Fibroblast of skin of abdomen (primary cell): Measurements from ENCODE around the gene RERE.
"Not testable (repeated sequence)": the region's sequence is repeated elsewhere in the genome, so short reads cannot be mapped to it uniquely, and the experiment has no call there.

Source experiments
- DNase-seq: peaks from one replicate; pipeline ENCODE4 v3.0.0-alpha.2; 2013

Gene RERE

DNA sequence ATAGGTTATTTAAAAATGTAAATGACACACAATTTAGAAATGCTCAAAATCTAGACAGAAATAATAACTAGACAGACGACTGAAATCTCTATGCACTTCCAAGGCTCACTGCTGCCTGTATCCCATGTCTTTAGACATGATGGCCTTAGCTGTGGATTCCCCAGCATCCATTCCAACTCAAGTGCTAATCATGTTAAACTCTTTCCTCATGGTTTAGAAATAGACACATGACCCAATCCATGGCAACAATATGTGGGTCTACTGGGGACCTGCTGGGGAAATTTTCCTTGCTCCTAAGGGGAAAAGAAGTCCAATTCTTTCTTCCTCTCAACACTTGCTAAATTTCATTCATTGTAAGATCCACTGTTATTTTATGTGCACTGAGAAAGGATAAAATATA lies 311.0 kb downstream of the RERE start:
- DNase-seq, result no peak

DNA sequence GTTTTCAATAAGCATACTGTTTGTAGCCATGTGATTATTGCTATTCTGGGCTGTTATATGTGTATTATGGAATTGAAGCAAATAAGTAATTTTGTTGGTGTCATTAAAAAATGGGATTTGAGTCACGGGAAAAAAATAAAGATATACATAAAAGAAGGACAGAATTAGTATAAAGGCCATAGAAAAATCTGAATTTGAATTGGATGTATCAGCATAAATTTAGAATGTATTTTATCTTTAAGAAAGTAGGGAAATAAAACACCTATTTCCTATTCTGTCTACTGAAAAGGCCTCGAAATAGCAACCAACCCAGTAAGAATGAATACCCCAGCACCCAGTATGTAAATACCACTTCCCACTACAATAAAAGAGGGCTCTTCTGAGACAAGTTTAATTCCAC lies 313.6 kb downstream of the RERE start:
- DNase-seq, result no peak

- DNase-seq, result not testable (repeated sequence)
These were observed 314.5 kb downstream of the RERE start for GRCh38 chr1:8502949-8503348.

DNA sequence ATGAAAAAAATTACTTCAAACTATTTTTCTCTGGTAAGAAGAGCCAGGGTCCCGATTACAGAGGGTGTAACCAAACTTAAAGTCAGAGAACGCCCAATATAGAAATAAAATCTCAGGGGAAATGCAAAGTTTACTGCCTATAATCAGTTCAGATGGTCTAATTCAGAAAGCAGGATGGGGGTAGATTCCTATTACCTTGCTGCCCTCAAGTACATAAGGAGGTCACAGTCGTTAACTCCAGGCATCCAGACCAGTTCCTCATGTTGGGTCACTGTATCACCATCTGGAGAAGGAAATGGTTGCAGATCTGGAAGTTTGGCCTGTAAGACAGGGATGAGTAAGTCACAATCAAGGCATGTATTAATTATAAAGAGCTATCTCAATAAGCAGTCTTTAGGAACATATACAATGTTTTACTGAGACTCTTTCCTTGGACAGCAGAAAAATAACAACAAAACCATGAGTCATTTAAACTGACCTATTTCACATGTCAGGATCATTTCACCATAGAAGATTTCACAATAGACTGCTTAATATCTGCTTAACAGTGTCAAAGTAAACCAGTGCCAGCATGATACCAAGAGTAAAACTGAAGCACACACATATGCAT lies 320.1 kb downstream of the RERE start:
- peak; percentile 23 for DNase-seq

- DNase-seq, result no peak
These were observed 321.0 kb downstream of the RERE start for GRCh38 chr1:8496473-8496872.

DNA sequence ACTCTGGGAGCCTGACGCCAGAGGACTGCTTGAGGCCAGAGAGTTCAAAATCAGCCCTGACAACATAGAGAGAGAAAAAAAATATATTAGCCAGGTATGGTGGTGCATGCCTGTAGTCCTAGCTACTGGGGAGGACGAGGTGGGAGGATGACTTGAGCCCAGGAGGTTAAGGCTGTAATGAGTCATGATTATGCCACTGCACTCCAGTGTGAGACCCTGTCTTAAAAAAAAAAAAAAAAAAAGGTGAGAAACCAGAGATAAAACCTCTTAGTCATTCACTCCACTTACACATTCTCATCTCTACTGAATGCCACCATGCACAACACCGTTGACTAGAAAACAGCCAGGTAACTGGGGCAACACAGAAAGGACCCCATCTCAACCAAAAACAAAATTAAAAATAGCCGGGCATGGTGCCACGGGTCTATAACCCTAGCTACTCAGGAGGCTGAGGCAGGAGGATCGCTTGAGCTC lies 321.5 kb downstream of the RERE start:
- DNase-seq, result no peak

DNA sequence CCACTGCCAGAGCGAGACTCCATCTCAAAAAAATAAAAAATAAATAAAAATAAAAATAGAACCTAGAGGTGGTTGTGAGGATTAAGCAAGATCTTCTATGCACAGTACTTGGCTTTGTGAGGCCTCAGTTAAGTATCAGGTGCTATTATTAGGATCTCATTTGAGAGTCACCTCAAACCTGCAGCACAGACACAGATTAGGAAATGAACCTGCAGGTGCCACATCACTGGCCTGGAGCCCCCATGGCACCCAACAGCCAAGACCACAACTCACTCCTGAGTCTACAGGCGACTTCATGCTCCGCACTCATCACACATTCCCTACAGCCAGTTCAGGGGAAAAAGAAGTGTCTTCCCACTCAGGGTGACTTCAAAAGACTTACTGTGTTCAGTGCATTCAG lies 322.8 kb downstream of the RERE start:
- DNase-seq, result no peak

- no peak for DNase-seq
These were observed 323.4 kb downstream of the RERE start for GRCh38 chr1:8493916-8494540.

DNA sequence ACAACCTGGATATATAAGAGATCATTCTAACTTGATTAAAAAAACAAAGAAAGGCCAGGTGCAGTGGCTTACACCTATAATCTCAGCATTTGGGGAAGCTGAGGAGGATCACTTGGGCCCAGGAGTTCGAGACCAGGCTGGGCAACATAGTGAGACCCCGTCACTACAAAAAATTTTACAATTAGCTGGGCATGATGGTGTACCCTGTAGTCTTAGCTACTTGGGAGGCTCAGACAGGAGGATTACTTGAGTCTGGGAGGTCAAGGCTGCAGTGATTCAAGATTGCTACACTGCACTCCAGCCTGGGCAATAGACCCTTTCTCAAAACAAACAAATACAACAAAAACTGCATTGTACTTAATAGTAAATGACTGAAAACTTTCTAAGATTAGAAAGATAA lies 330.2 kb downstream of the RERE start:
- no peak for DNase-seq

- DNase-seq, result no peak
These were observed 331.4 kb downstream of the RERE start for GRCh38 chr1:8486047-8486446.

DNA sequence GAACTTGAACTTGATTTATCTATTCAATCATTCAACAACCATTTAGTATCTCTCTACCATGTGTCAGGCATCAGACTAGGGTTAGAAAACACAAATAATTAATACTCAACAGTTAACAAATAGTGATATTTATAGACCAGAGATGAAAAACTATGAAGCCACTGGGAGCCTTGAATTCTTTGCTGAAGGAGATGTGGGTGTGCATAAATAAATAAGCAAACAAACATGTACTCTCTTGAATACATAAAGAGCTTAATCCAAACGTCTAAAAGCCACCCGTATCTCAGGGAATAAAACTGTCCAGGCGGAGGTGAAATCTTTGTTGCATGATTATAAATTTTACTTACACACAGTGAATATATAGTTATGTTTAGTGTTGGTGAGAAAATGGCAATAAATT lies 333.9 kb downstream of the RERE start:
- DNase-seq, result no peak

GRCh38 chr1:8482979-8483381 lies 334.5 kb downstream of the RERE start:
- peak; percentile 53 for DNase-seq

- peak; percentile 18 for DNase-seq
These were observed 335.6 kb downstream of the RERE start for GRCh38 chr1:8481650-8482380.

DNA sequence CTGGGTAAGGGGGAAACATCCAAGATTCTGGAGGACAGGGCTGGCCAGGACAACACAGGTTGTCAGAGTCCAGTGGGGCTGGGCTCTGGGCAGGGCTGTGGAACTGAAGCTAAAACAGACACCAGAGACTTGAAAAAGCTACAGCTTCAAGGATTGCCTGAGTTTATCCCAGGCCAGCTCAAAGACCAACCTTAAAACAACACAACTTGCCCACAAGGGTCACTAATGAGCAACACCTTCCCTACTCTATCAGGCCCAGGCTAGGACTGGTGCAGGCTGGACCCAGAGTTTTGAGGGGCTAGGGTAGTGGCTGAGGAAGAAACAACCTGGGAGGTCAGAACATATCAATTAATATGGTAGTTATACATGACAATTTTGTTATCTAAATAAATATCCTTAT lies 338.9 kb downstream of the RERE start:
- no peak for DNase-seq

GRCh38 chr1:8477983-8478362 lies 339.5 kb downstream of the RERE start:
- no peak for DNase-seq

DNA sequence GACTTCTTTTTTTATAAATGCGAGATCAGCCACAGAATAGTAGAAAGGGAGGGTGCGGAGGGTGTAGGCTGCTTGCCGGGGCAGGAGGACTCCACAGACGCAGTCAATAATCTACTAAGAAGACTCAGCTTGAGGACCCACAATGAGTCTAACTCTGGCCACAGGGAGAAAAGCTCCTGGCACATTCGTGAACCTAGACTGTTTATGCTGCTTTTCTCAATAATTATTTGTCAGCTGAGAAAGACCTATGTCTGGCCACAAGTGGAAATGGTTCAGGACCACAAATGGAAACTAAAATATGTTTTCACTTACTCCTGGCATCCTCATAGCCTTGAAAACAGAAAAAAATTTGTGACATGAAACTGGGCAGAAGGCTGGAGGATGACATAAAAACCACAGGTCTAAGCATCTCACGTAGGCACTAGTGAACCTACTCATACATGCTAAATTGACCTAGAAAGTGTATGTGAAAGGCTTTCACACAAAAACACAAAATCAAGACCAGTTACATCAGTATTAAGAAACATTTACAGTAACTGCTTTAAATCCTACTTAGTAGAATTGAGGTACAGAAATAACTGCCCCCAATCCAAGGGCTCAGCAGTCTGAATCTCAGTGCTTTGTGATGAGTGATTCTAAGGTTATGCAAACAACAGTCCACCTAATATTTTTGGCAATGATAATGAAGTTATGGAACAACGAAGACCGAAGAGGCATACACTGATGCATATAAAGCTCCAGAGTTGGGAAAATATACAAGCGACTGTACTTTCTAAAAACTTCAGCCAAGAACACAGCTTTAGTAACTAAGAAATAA lies 340.1 kb downstream of the RERE start:
- peak; percentile 80 for DNase-seq

GRCh38 chr1:8476006-8476405 lies 341.4 kb downstream of the RERE start:
- no peak for DNase-seq

- no peak for DNase-seq
These were observed 343.1 kb downstream of the RERE start for GRCh38 chr1:8474369-8474768.

DNA sequence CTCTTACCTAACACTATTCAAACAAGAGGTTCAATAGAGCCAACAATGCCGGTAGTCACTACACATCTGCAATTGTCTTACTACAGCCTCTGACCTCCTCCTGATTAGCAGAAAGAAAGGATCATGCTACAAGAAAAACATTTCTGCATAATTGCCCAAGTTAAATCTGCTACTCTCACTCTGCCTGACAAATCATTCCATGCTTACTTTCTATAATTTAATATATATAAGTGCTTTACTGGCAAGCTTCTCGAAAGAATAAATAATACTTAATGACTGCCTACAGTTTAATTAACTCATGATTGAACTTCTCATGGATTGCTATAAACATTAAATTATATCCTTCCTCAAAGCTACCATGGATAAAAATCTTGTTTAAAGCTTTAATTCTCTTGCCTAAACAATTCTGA lies 343.5 kb downstream of the RERE start:
- no peak for DNase-seq

GRCh38 chr1:8473121-8473875 lies 344.1 kb downstream of the RERE start:
- no peak for DNase-seq

- no peak for DNase-seq
These were observed 344.8 kb downstream of the RERE start for GRCh38 chr1:8472668-8473067.

DNA sequence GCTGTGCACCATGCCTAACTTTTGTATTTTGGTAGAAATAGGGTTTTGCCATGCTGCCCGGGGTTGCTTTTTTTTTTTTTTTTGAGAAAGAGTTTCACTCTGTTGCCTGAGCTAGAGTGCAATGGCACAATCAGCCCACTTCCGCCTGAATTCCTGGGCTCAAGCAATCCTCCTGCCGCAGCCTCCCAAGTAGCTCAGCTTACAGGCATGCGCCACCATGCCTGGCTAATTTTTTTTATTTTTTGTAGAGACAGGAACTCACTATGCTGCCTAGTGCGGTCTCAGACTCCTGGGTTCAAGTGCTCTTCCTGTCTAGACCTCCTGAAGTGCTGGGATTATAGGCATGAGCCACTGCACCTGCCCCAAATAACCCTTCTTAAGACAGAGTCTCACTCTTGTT lies 346.0 kb downstream of the RERE start:
- DNase-seq, result no peak
